Measurements from ENCODE around the gene FNBP1.
"Not testable (repeated sequence)": the region's sequence is repeated elsewhere in the genome, so short reads cannot be mapped to it uniquely, and the experiment has no call there.

The FNBP1 gene

GRCh38 chr9:130022566-130023143 lies 20.3 kb downstream of the FNBP1 start:
- H3K4me3 ChIP-seq (ENCODE audit: low read depth, low read length) = no peak overlapping the region

GRCh38 chr9:130021842-130022241 lies 21.1 kb downstream of the FNBP1 start:
- H3K4me3 ChIP-seq (ENCODE audit: low read depth, low read length) = not testable (repeated sequence)

More at GRCh38 chr9:130022566-130023143, 20.3 kb downstream of the FNBP1 start:
- TF ChIP-seq CTCF (IDR thresholded peaks at IDR 0.05; ENCODE audit: borderline replicate concordance, insufficient read depth, low read depth, low read length) = no peak

GRCh38 chr9:130021123-130021522 lies 21.9 kb downstream of the FNBP1 start:
- no peak for TF ChIP-seq CTCF (IDR thresholded peaks at IDR 0.05; ENCODE audit: borderline replicate concordance, insufficient read depth, low read depth, low read length)
- H3K4me3 ChIP-seq (ENCODE audit: low read depth, low read length) = no peak overlapping the region

- H3K4me3 ChIP-seq (ENCODE audit: low read depth, low read length) = no peak overlapping the region
- no peak for TF ChIP-seq CTCF (IDR thresholded peaks at IDR 0.05; ENCODE audit: borderline replicate concordance, insufficient read depth, low read depth, low read length)
Observed at GRCh38 chr9:130020618-130021017, 22.4 kb downstream of the FNBP1 start.

GRCh38 chr9:130018265-130018664 lies 24.7 kb downstream of the FNBP1 start:
- no peak for TF ChIP-seq CTCF (IDR thresholded peaks at IDR 0.05; ENCODE audit: borderline replicate concordance, insufficient read depth, low read depth, low read length)
- H3K4me3 ChIP-seq (ENCODE audit: low read depth, low read length) = no peak overlapping the region

- H3K4me3 ChIP-seq (ENCODE audit: low read depth, low read length) = not testable (repeated sequence)
Observed at GRCh38 chr9:130017510-130017909, 25.5 kb downstream of the FNBP1 start.

- TF ChIP-seq CTCF (IDR thresholded peaks at IDR 0.05; ENCODE audit: borderline replicate concordance, insufficient read depth, low read depth, low read length) = no peak
- no peak overlapping the region for H3K4me3 ChIP-seq (ENCODE audit: low read depth, low read length)
Observed at GRCh38 chr9:130017076-130017475, 25.9 kb downstream of the FNBP1 start.

- H3K4me3 ChIP-seq (ENCODE audit: low read depth, low read length) = no peak overlapping the region
- no peak for TF ChIP-seq CTCF (IDR thresholded peaks at IDR 0.05; ENCODE audit: borderline replicate concordance, insufficient read depth, low read depth, low read length)
Observed at GRCh38 chr9:130015353-130016019, 27.5 kb downstream of the FNBP1 start.

Data from GM12875 (cell line).